Measurements from ENCODE around the gene TNIK.
"Not testable (repeated sequence)": the region's sequence is repeated elsewhere in the genome, so short reads cannot be mapped to it uniquely, and the experiment has no call there.

TNIK gene

DNA sequence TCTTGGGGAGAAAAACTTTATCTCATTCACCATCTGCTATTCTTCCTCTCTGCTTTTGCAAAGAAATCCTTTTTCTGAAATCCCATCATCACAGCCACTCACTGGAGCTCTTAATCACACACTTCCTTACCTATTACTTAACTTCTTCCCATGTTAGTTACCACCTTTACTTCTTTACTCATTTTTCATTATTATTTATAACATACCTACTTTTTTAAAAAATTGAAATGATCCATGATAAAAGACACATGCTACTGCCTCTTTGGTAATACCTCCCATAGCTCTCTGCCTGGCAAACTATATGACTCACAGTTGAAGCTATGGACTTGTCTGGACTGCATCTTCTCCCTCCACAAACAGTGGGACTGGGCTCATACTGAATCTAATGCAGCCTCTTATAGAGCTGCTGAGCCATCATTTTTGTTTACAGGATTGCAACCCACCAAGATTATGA, 150.3 kb downstream of the TNIK start:
- DNase-seq (ENCODE audit: low read depth) = no peak

DNA sequence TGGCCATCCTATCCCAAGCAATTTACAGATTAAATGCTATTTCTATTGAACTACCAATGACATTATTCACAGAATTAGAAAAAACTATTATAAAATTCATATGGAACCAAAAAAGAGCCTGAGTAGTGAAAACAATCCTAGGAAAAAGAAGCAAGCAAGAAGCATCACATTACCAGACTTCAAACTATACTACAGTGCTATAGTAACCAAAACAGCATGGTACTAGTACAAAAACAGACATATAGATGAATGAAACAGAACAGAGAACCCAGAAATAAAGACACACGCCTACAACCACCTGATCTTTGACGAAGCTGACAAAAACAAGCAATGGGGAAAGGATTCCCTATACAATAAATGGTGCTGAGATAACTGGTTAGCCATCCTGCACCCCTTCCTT, 152.2 kb downstream of the TNIK start:
- no peak for DNase-seq (ENCODE audit: low read depth)

DNA sequence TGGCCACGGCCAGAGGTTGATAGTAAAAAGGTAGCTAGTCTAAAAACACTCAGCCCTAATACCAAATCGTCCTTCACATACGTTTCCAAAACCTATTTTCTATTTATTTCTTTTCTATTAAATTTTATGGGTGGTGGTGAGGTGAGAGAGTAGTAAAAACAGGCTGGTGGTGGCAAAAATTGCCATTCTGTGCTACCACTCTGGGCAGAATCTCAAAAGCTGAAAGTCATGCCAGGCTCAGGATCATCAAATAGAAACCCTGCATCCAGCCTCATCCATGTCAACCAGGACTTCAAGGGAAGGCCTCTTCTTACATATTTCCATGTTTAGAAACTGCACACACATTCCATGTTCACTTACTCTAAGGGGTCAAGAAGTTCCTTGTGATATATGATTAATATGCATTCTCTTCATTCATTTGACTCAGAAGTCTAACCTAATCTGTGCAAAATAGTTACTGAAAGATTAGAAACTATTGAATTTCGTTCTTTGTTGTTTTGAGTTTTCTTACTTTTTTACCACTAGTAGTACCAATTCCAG, 153.1 kb downstream of the TNIK start:
- DNase-seq (ENCODE audit: low read depth) = no peak

DNA sequence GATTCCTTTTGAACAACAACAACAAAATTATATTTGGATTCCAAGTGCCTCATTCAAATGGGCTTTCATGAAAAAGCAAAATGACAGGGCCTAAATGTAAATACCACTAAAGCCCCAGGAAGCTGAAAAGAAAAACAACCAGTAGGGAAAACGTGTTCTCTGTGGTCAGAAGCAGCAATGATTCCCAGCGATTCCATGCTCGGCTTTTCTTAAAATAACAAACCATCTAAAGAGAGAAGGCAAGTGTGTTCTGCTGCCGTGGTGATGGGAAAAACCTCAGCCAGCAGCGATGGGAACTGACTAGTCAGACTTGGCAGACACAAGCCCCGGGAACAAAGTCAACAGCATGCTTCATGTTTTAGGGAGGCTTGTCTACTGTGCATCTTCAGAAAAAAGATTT, 153.6 kb downstream of the TNIK start:
- DNase-seq (ENCODE audit: low read depth) = no peak

DNA sequence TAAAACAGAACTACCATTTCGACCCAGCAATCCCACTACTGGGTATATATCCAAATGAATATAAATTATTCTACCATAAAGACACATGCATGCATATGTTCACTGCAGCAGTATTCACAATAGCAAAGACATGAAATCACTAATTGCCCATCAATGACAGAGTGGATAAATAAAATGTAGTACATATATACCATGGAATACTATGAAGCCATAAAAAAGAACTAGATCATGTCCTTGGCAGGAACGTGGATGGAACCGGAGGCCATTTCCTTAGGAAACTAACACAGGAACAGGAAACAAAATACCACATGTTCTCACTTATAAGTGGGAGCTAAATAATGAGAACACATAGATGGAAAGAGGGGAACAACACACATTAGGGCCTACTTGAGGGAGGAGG, 154.4 kb downstream of the TNIK start:
- not testable (repeated sequence) for DNase-seq (ENCODE audit: low read depth)

DNA sequence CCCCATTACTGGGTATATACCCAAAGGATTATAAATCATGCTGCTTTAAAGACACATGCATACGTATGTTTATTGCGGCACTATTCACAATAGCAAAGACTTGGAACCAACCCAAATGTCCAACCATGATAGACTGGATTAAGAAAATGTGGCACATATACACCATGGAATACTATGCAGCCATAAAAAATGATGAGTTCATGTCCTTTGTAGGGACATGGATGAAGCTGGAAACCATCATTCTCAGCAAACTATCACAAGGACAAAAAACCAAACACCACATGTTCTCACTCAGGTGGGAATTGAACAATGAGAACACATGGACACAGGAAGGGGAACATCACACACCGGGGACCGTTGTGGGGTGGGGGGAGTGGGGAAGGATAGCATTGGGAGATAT, 155.7 kb downstream of the TNIK start:
- not testable (repeated sequence) for DNase-seq (ENCODE audit: low read depth)

DNA sequence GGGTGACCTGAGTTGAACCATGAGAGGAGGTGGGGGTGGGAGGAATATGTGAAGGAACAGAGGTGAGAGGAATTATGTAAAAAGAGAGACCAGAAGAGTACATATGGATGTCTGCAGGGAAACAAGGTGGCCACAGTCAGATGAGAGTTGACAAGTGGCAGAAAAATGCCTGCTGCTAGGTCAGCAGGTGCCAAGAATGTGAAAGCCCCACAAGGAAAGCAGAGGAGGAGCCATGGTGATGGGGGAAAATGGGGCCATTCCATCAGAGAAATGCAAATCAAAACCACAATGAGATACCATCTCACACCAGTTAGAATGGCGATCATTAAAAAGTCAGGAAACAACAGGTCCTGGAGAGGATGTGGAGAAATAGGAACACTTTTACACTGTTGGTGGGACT, 156.2 kb downstream of the TNIK start:
- DNase-seq (ENCODE audit: low read depth) = not testable (repeated sequence)

DNA sequence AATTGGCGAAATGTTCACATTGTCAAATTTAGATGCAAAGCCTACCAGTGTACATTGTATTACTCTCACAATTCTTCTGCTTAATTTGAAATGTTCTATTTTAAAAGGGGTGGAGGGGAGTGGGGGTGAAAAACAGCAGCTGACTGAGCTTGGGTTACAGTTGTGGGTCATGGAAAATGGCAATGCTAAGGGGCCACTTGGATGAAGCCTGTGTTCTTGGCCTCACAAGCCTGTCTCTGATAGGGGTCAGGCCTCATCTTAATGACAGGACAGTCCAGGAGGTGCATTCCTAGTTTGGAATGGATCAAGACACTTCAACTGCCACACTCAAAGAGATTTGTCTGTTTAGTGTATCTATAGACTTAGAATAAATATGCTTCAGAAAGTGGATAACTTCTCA, 158.2 kb downstream of the TNIK start:
- no peak for DNase-seq (ENCODE audit: low read depth)

DNA sequence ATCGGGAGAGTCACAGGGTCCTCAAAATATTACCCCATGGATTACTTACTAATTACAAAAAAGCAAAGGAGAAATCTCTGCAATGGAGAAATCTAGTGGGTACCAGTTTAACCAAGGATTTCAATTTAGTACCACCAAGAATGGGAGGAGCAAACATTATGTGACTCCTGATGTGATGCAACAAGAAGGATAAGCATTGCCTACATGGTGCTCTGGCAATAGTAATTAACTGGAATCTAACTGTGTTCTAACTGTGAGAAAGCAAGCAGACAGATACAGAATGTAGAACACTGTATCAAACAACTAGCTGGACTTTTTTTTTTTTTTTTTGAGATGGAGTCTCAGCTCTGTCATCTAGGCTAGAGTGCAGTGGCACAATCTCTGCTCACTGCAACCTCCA, 159.2 kb downstream of the TNIK start:
- no peak for DNase-seq (ENCODE audit: low read depth)

DNA sequence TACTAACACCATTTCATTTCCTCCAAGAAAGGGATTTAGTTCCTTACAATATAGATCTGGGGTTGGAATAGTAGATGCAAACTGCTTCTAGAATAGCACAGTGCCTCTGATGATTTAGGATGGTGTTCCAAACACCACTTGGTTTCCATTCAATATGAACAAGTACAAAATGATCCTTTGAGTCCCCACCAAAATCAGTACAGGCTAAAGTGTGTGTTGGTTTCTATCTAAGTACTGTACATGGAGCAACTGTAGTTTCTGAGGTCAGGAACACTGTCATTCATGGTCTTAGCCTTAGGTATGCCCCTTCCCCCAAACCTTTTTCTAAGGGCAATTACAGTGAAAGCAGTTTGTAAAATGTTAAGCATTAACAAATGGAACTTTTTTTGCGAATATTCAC, 162.3 kb downstream of the TNIK start:
- no peak for DNase-seq (ENCODE audit: low read depth)

DNA sequence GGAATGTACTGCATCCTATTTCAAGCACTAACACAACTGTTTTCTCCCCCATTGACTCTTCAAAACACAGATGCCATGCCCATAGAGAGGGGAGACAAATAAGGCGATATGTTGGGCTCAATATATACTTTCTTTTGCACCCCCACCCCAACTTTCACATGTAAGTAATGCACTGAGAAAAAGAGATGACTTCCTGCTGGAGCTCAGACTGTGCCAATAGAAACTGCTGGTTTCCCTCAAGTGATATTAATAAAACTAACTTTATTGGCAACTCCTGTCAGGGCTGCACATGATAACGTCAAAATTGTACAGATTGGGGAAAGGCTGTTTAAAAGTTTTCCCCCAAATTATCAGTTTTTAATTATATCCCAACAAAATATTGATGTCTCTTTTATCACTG, 163.0 kb downstream of the TNIK start:
- DNase-seq (ENCODE audit: low read depth) = no peak

DNA sequence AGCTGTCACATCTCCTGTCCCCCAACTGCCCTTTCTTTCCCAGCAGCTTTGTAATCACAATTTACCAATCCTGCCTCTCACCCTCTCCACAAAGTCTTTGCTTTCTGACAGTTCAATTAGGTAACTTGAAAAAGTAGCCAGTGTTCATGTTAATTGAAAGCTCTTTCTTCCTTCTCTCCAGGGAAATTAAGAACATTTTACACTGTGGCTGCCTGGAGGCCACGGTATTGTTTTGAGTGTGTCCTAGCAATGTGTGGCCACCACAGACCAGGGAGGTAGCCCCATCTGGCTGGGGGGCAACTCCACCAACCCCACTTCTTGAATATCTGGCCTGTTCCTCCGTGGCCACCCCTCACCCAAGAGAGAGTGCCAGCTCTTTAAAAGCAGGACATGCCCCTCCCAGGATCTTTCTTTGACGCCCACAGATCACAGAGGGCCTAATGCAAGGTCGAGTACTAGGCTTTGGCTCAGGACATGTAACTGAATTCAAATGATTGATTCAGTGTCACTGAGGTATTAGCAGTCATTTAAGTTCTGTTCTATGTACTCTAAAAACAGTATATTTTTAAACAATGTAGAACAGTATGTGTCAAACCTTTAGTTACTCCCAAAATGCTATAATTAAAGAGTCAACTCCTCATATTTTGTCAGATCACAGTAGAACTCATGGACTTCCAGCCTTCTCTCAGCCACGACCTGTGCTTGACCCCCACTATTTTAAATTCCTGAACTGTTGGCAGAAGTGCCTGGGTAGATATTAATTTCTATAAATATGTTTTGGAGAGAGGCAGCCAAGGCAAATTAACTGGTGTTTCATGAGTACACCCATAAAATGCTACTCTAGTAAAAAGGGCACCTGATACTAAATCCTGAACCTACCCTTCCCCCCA, 164.5 kb downstream of the TNIK start:
- DNase-seq (ENCODE audit: low read depth) = no peak

DNA sequence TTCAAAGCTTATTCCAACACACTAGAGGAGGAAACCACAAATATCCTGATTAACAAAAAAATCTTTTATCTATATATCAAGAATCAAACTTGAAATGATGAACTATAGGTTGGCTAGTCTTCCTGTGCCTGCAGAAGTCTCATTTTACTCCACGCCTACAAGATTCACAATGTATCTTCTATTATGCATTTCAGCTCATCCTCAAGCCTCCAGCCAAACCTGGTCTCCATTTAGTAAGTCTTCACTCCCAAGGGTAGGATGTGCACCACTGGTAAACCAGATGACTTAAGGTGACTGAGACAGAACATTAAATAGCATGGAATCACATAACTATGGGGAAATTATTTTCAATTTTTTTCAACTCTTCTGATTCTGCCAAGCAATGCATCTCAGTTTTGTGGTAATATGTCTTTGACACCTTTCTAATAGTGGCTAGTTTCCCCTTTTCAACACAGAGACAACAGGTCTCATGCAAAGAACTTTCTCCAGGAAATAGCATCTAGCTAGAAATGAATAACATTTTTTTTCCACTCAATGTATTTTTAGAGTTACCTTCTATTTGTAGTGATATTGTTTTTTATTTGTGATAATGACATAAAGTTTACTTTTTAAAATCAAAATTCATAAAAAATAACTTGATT, 166.9 kb downstream of the TNIK start:
- no peak for DNase-seq (ENCODE audit: low read depth)

DNA sequence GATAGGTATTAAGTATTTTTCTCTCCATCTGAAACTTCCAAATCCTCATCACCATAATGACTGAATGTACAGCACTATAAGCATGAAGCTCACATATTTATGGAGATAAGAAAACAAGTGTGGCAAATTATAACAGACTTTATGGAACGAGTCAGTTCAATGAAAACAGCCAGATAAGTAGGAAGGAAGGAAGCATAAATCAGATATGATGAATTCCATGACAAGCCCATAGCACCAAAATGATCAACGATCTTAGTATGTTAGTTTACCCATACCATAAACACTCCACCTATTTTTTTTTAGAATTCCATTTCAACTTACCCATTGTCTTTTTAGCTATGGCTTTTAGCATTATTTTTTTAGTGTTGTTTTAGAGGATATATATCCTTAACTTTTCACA, 169.5 kb downstream of the TNIK start:
- DNase-seq (ENCODE audit: low read depth) = no peak

DNA sequence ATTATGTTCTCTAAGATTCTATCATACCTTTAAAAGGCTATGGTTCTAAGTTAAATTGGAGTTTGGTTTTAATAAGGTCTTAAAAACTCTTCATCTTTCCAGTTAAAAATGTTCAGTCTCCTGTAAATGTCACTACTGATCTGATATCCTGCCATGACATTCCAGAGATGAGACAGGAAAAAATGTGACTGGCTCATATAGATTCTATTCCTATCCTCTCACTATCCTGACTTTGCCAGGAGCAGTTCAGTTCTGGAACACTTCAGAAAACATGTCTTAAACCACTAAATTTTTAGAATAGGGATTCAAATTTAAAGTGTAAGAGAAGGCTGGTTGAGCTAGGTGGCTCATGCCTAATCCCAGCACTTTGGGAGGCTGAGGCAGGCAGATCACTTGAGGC, 170.9 kb downstream of the TNIK start:
- no peak for DNase-seq (ENCODE audit: low read depth)

DNA sequence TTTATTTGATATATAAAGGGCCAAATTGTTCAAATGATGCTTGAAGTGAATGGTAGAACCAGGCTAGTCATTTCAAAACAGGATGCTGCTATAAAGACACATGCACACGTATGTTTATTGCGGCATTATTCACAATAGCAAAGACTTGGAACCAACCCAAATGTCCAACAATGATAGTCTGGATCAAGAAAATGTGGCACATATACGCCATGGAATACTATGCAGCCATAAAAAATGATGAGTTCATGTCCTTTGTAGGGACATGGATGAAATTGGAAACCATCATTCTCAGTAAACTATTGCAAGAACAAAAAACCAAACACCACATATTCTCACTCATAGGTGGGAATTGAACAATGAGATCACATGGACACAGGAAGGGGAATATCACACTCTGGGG, 172.4 kb downstream of the TNIK start:
- DNase-seq (ENCODE audit: low read depth) = not testable (repeated sequence)

DNA sequence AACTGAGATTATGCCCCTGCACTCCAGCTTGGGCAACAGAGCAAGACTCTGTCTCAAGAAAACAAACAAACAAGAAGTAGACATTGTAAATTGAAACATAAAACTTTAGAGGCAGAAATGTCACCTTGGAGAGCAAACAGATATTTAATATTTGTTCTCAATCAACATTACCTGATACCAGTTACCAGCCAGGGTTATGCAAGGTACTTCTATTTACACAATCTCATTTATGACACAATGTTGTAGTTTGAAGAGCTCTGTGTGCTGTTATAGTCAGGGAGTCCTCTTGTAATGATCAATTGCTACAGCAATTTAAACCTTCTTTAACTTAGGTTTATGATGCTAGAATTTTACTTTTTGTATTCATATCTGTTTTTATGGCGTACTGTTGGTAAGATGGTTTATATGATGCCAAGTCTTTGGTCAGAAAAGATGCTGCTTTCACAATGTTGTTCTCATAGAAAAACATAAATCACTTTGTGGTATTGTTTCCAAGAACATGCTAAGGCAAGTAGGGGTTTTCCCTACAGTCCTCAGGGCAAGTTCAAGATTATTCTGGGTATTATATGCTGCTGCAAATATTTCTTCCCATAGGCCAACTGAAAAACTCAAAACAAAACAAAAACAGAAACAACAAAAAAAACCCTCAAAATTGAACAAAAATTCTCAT, 173.5 kb downstream of the TNIK start:
- DNase-seq (ENCODE audit: low read depth) = no peak

DNA sequence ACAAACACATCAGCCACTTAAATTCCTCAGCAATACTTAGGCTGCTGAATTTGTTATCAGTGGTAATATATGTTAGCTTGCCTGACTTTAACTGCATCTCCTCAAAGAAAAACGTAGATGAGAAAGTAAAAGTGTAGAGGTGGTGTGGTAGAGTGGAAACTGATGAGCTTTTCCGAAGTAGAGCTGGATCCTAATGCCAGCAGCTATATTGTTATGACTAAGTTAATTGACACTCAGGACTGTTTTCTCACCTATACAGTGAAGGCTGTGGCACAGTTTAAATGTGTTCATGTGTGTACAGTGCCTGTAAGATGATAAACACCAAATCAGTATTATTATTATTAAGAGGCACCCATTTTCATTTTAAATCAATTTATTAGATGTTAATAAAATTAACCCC, 174.9 kb downstream of the TNIK start:
- no peak for DNase-seq (ENCODE audit: low read depth)

DNA sequence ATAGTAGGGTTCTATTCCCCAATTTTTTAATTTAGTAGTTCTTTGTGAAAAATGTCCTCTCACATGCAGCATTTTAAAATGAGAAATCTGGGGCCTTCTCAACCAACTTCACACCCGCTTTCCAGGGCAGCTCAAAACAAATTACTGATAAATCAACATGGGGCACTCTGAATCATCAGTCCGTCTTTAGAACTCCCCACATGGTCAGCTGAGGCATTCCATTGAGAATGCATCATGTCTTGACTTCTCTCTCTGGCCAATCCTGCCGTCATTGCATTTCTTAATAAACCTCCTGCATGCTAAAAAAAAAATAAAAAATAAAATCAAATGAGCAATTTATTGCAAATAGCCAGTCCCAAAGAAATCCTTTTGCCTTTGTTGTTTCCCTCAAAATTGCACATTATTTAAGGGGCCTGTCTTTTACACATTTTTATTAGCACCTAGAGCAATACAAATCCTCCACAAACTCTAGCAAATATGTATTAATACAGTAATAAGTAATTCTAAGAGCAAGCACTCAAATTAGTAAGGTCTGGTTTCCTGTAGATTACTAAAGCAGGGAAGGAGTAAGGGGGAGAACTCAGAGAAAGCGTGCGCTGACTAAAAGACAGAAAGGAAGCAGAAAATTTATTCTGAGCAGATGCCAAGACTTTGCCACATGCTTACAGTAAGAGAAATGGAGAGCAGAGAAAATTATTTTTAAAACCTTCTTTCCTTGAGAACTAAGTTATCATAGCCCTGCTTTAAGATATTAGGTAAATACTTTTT, 175.7 kb downstream of the TNIK start:
- DNase-seq (ENCODE audit: low read depth) = no peak

DNA sequence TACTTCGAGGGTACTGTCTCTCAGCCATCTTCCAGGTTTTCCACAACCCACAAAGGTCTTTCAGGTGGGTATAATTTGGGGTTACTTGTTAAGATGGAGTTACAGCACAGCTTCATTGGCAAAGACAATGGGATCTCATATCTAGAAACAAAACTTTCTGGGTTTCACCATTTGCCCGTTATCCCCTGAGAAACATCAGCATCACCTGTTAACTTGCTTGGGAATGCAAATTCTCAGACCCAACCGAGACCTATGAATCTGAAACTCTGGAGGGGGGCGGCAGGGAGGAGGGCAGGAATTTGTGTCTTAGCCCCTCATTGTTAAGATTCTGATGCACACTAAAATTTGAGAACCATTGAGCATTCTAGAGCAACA, 176.4 kb downstream of the TNIK start:
- DNase-seq (ENCODE audit: low read depth) = no peak

DNA sequence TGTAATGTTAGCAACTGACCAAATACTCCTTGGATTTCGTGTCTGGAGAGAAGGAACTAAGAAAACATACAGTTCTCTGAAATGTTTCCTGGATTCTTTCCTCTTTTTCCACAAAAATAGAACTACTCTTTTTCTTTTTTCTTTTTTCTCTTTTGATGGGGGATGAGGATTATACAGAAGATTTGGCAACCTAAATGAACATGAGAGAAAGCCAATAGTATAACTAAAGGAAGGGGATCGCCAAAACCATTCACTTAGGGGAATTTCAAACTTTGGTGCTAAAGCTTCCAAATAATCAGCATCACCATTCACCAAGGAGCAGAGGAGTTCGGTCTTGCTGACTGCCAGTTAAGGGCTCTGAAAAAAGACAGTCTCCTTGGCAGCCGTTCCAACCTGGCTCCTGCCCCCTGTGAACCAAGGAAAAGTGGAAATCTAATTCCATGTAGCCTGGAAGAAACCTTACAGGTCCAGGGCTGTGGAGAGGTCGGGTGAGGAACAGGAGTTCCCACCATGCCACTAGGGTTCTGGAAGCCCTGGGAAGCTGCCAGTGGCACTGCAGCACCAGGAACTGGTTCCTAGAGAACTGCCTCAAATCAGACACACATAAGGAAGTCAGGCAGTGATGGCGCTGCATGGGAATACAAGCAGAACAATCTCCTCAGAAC, 176.9 kb downstream of the TNIK start:
- DNase-seq (ENCODE audit: low read depth) = no peak

DNA sequence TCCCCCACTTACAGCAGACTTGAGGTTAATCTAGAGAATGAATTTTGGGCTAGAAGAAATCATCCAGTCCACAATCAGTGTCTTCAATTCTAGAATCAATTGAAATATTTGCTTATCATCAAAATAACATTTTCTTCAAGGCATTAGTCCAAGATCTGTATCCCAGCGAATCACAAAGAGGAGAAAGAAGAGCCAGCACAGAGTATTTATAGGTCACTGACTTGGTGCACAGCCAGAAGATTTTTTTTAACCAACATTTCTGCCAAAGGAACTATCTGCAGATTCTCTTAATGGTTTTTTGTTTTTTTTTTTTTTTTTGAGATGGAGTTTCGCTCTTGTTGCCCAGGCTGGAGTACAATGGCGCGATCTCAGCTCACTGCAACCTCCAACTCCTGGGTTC, 178.2 kb downstream of the TNIK start:
- DNase-seq (ENCODE audit: low read depth) = no peak
